NCI-H1092 (cell line): ENCODE measurements around the gene GCSAM.

ENCODE experiments used
- DNase-seq: peaks from one replicate; lab custom pipeline; 2025; lab: John Stamatoyannopoulos, UW

Gene GCSAM

GRCh38 chr3:112104774-112105173, 28.3 kb downstream of the GCSAM start:
- no peak for DNase-seq

- no peak for DNase-seq
Observed at GRCh38 chr3:112101916-112102315, 31.1 kb downstream of the GCSAM start.

GRCh38 chr3:112097378-112097777, 35.7 kb downstream of the GCSAM start:
- DNase-seq = peak; percentile 51

- no peak for DNase-seq
Observed at GRCh38 chr3:112096176-112096575, 36.9 kb downstream of the GCSAM start.

GRCh38 chr3:112095731-112096130, 37.3 kb downstream of the GCSAM start:
- no peak for DNase-seq

GRCh38 chr3:112093180-112093522, 39.9 kb downstream of the GCSAM start:
- DNase-seq = no peak

GRCh38 chr3:112092496-112093179, 40.4 kb downstream of the GCSAM start:
- no peak for DNase-seq

- DNase-seq = no peak
Observed at GRCh38 chr3:112090887-112091586, 42.0 kb downstream of the GCSAM start.

GRCh38 chr3:112089956-112090886, 42.8 kb downstream of the GCSAM start:
- no peak for DNase-seq

- DNase-seq = no peak
Observed at GRCh38 chr3:112088944-112089343, 44.1 kb downstream of the GCSAM start.

GRCh38 chr3:112087746-112088145, 45.3 kb downstream of the GCSAM start:
- DNase-seq = no peak

- DNase-seq = no peak
Observed at GRCh38 chr3:112086875-112087524, 46.0 kb downstream of the GCSAM start.

- DNase-seq = peak; percentile 49
Observed at GRCh38 chr3:112086076-112086854, 46.8 kb downstream of the GCSAM start, which contains the start of gene C3orf52. Gene C3orf52, plus strand, starts transcription at chr3:112086389. Its CDS starts 19 bp downstream, at chr3:112086408.

- no peak for DNase-seq
Observed at GRCh38 chr3:112085735-112086075, 47.3 kb downstream of the GCSAM start.

GRCh38 chr3:112084980-112085705, 47.9 kb downstream of the GCSAM start:
- no peak for DNase-seq

GRCh38 chr3:112083239-112083638, 49.8 kb downstream of the GCSAM start:
- no peak for DNase-seq

- no peak for DNase-seq
Observed at GRCh38 chr3:112078125-112079083, 54.6 kb downstream of the GCSAM start.

GRCh38 chr3:112074616-112075497, 58.2 kb downstream of the GCSAM start:
- no peak for DNase-seq
